GM21390 (cell line): ENCODE data around the gene DPYSL3.

ENCODE experiments used
- ATAC-seq: cut with Tn5 transposase; IDR thresholded peaks from one replicate; pipeline ENCODE4 v1.9.1; 2021; ENCODE audit not compliant: unreplicated experiment

DPYSL3 gene

GRCh38 chr5:147441191-147441695, 68.6 kb downstream of the DPYSL3 start:
- ATAC-seq, result no peak

GRCh38 chr5:147439254-147439653, 70.6 kb downstream of the DPYSL3 start:
- ATAC-seq, result no peak

GRCh38 chr5:147437161-147437596, 72.7 kb downstream of the DPYSL3 start:
- no peak for ATAC-seq

- ATAC-seq, result peak; percentile 79
Observed at GRCh38 chr5:147436596-147436995, 73.3 kb downstream of the DPYSL3 start.

- ATAC-seq, result no peak
Observed at GRCh38 chr5:147434049-147434448, 75.8 kb downstream of the DPYSL3 start.

- ATAC-seq, result no peak
Observed at GRCh38 chr5:147432323-147432722, 77.5 kb downstream of the DPYSL3 start.

GRCh38 chr5:147431586-147431985, 78.3 kb downstream of the DPYSL3 start:
- ATAC-seq, result no peak

- no peak for ATAC-seq
Observed at GRCh38 chr5:147430628-147431027, 79.2 kb downstream of the DPYSL3 start.

- ATAC-seq, result no peak
Observed at GRCh38 chr5:147427521-147428401, 82.1 kb downstream of the DPYSL3 start.

GRCh38 chr5:147426640-147427327, 83.1 kb downstream of the DPYSL3 start:
- no peak for ATAC-seq

GRCh38 chr5:147418613-147419012, 91.3 kb downstream of the DPYSL3 start:
- ATAC-seq, result no peak

GRCh38 chr5:147417135-147417813, 92.6 kb downstream of the DPYSL3 start:
- no peak for ATAC-seq

- ATAC-seq, result no peak
Observed at GRCh38 chr5:147415651-147416050, 94.2 kb downstream of the DPYSL3 start.

- no peak for ATAC-seq
Observed at GRCh38 chr5:147413266-147413665, 96.6 kb downstream of the DPYSL3 start.

GRCh38 chr5:147412561-147412960, 97.3 kb downstream of the DPYSL3 start:
- no peak for ATAC-seq

- ATAC-seq, result no peak
Observed at GRCh38 chr5:147411359-147412319, 98.2 kb downstream of the DPYSL3 start.

GRCh38 chr5:147410496-147411358, 99.1 kb downstream of the DPYSL3 start:
- no peak for ATAC-seq

- ATAC-seq, result no peak
Observed at GRCh38 chr5:147408980-147409379, 100.9 kb downstream of the DPYSL3 start.

GRCh38 chr5:147407094-147407681, 102.7 kb downstream of the DPYSL3 start:
- ATAC-seq, result no peak
